ENCODE measurements around the gene SOX13. TPM values are rescaled to one million over a fixed set of nuclear protein-coding genes. Genes with fewer than 3 reads are reported as not detected.

Gene SOX13
- polyA plus RNA-seq, 1 donor (not counting 4 experiments of a cell fraction or from before 2014, with no cell fraction given) = 4.9 TPM

- Histone ChIP-seq H3K79me2 (ENCODE audit: control insufficient read depth, insufficient read depth, low read length) (peaks cover 17% of the 10 kb centered on the region), H4K20me1 (ENCODE audit: control insufficient read depth, extremely low read depth, insufficient read depth, low read length) (no peaks in the 10 kb centered on the region), H3K9ac (ENCODE audit: control insufficient read depth, extremely low read depth, insufficient read depth, low read length) (no peak overlapping the region), H3K36me3 (ENCODE audit: control insufficient read depth in 2 of 2, extremely low read depth in 1 of 2, insufficient read depth in 2 of 2, low read length in 2 of 2) (no peaks in the 10 kb centered on the region), H3K9me3 (ENCODE audit: control insufficient read depth, low read depth, low read length) (no peaks in the 10 kb centered on the region), H3K27ac (ENCODE audit: control insufficient read depth, insufficient read depth, low read length) (no peak overlapping the region), H2AFZ (ENCODE audit: control insufficient read depth, low read length) (no peak overlapping the region), H3K4me2 (ENCODE audit: control insufficient read depth, extremely low read depth, insufficient read depth, low read depth, low read length) (no peak overlapping the region), H3K4me3 (ENCODE audit: control insufficient read depth in 2 of 3, extremely low read depth in 1 of 3, insufficient read depth in 2 of 3, low read depth in 1 of 3, low read length in 3 of 3) (no peak overlapping the region), H3K27me3 (ENCODE audit: control insufficient read depth, extremely low read depth, insufficient read depth, low read length) (no peaks in the 10 kb centered on the region), H3K4me1 (ENCODE audit: control insufficient read depth, extremely low read depth, insufficient read depth, low read length) (peaks cover 22% of the 10 kb centered on the region), H3K9me1 (ENCODE audit: control insufficient read depth, extremely low read depth, insufficient read depth, low read length) (no peaks in the 10 kb centered on the region)
- dilution Hi-C loops (cut with MboI; ENCODE audit: extremely low pct_ligation_motif_present, low sequenced_read_pairs) = no loop called here
- TF ChIP-seq EZH2 (IDR thresholded peaks at IDR 0.05; ENCODE audit: low read length) = no peak
- no peak for TF ChIP-seq CTCF (optimal IDR thresholded peaks at IDR 0.05 in 1 of 3, IDR thresholded peaks at IDR 0.05 in 1 of 3, conservative IDR thresholded peaks at IDR 0.05 in 1 of 3; ENCODE audit: extremely low read depth in 1 of 3, insufficient read depth in 2 of 3, low read length in 3 of 3)
- FAIRE-seq = no peak
- DNase-seq (ENCODE audit: low read depth, low spot score) = no peak
Observed at GRCh38 chr1:204077979-204078696, 5.2 kb downstream of the SOX13 start.

- Histone ChIP-seq H3K4me3 (ENCODE audit: control insufficient read depth in 2 of 3, extremely low read depth in 1 of 3, insufficient read depth in 2 of 3, low read depth in 1 of 3, low read length in 3 of 3) (peak overlapping the region in 1 of 3 experiments; percentile 23), H3K4me1 (ENCODE audit: control insufficient read depth, extremely low read depth, insufficient read depth, low read length) (peaks cover 22% of the 10 kb centered on the region), H4K20me1 (ENCODE audit: control insufficient read depth, extremely low read depth, insufficient read depth, low read length) (no peaks in the 10 kb centered on the region), H3K36me3 (ENCODE audit: control insufficient read depth in 2 of 2, extremely low read depth in 1 of 2, insufficient read depth in 2 of 2, low read length in 2 of 2) (no peaks in the 10 kb centered on the region), H3K9me1 (ENCODE audit: control insufficient read depth, extremely low read depth, insufficient read depth, low read length) (no peaks in the 10 kb centered on the region), H3K27ac (ENCODE audit: control insufficient read depth, insufficient read depth, low read length) (peak overlapping the region; percentile 50), H3K4me2 (ENCODE audit: control insufficient read depth, extremely low read depth, insufficient read depth, low read depth, low read length) (peak overlapping the region; percentile 87), H3K79me2 (ENCODE audit: control insufficient read depth, insufficient read depth, low read length) (peaks cover 11% of the 10 kb centered on the region), H2AFZ (ENCODE audit: control insufficient read depth, low read length) (no peak overlapping the region), H3K27me3 (ENCODE audit: control insufficient read depth, extremely low read depth, insufficient read depth, low read length) (no peaks in the 10 kb centered on the region), H3K9ac (ENCODE audit: control insufficient read depth, extremely low read depth, insufficient read depth, low read length) (no peak overlapping the region), H3K9me3 (ENCODE audit: control insufficient read depth, low read depth, low read length) (no peaks in the 10 kb centered on the region)
- DNase-seq (ENCODE audit: low read depth, low spot score) = no peak
- FAIRE-seq = no peak
- dilution Hi-C loops (cut with MboI; ENCODE audit: extremely low pct_ligation_motif_present, low sequenced_read_pairs) = no loop called here
- TF ChIP-seq CTCF (optimal IDR thresholded peaks at IDR 0.05 in 1 of 3, IDR thresholded peaks at IDR 0.05 in 1 of 3, conservative IDR thresholded peaks at IDR 0.05 in 1 of 3; ENCODE audit: extremely low read depth in 1 of 3, insufficient read depth in 2 of 3, low read length in 3 of 3) (no peak), EZH2 (IDR thresholded peaks at IDR 0.05; ENCODE audit: low read length) (no peak)
Observed at GRCh38 chr1:204079608-204079999, 6.7 kb downstream of the SOX13 start.
